ENCODE measurements around the gene ARHGAP9. TPM values are rescaled to one million over a fixed set of nuclear protein-coding genes. Genes with fewer than 3 reads are reported as not detected.
"Not testable (repeated sequence)": the region's sequence is repeated elsewhere in the genome, so short reads cannot be mapped to it uniquely, and the experiment has no call there.

Gene ARHGAP9
- total and polyA plus RNA-seq, 2 donors, result 2.9 to 5.2 TPM

DNA sequence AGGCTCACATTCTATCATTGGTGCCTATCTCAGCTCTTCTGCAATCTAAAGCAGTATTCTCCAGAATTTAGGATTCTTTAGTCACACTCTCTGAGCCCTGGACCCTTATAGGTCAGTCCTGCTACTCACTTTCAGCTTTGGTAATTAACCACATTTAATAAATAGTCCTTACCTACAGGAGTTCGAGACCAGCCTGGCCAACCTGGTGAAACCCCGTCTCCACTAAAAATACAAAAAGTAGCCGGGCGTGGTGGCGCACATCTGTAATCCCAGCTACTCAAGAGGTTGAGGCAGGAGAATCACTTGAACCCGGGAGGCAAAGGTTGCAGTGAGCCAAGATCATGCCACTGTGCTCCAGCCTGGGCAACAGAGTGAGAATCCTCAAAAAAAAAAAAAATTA, 34.0 kb upstream of the ARHGAP9 start:
- not testable (repeated sequence) for DNase-seq (ENCODE audit: extremely low spot score); H3K4me3 ChIP-seq (ENCODE audit: low read depth, low read length); H3K36me3 ChIP-seq (ENCODE audit: insufficient read depth); H3K27ac ChIP-seq (ENCODE audit: low read depth); H3K4me1 ChIP-seq (ENCODE audit: insufficient read depth)
- WGBS, result 98% methylated on average over 6 of the region's 6 CpGs

DNA sequence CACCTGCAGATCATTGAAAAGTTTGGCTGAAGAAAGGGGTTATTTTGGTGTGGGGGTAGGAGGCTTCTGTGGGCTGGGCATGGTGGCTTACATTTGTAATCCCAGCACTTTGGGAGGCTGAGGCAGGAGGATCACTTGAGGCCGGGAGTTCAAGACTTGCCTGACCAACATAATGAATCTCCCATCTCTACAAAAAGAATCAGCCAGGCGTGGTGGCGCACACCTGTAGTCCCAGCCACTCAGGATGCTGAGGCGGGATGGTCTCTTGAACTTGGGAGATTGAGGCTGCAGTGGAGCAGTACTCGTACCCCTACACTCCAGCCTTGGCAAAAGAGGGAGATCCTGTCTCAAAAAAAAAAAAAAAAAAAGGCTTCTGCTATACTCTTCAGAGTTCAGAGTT, 33.6 kb upstream of the ARHGAP9 start:
- Histone ChIP-seq H3K4me1 (ENCODE audit: insufficient read depth) (no peaks in the 10 kb centered on the region), H3K4me3 (ENCODE audit: low read depth, low read length) (no peak overlapping the region), H3K36me3 (ENCODE audit: insufficient read depth) (peaks cover 6% of the 10 kb centered on the region), H3K27ac (ENCODE audit: low read depth) (no peak overlapping the region)
- DNase-seq (ENCODE audit: extremely low spot score), result no peak
- 95% methylated on average over 5 of the region's 5 CpGs for WGBS

DNA sequence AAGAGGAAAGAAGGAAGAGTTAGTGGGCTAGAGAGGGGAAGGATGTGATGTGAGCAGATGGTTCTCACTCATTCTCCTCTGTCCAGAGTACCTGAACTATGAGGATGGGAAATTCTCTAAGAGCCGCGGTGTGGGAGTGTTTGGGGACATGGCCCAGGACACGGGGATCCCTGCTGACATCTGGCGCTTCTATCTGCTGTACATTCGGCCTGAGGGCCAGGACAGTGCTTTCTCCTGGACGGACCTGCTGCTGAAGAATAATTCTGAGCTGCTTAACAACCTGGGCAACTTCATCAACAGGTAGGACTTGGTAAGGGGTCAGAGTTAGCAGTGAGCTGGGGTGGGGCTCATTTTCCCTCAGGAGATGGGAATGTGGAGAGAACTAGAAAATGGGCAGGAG, 33.0 kb upstream of the ARHGAP9 start:
- H3K4me3 ChIP-seq (ENCODE audit: low read depth, low read length), result no peak overlapping the region
- no peak for DNase-seq (ENCODE audit: extremely low spot score)
- WGBS, result 91% methylated on average over 6 of the region's 6 CpGs
- H3K36me3 ChIP-seq (ENCODE audit: insufficient read depth), result peaks cover 6% of the 10 kb centered on the region
- H3K4me1 ChIP-seq (ENCODE audit: insufficient read depth), result no peaks in the 10 kb centered on the region
- H3K27ac ChIP-seq (ENCODE audit: low read depth), result no peak overlapping the region

DNA sequence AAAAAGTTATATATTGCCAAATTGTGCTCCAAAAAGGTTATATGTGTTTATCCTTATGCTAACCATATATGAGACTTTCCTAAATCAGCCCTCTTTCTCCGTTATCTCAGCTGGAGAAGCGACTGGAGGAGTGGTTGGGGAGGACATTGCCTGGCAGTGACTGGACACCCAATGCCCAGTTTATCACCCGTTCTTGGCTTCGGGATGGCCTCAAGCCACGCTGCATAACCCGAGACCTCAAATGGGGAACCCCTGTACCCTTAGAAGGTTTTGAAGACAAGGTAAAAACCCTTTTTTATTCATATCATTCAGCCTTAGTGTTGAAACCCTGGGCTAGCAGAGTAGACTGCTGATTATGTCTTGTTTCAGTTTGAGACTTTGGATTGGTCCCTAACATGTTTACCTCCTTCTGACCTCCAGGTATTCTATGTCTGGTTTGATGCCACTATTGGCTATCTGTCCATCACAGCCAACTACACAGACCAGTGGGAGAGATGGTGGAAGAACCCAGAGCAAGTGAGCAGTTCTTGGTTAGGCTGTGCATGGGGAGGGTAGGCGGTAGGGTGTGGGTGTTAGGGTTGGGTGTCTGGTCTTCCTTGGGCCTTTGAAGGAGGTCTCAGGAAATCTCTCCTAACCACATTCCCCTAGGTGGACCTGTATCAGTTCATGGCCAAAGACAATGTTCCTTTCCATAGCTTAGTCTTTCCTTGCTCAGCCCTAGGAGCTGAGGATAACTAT, 32.1 kb upstream of the ARHGAP9 start:
- no peak overlapping the region for H3K4me3 ChIP-seq (ENCODE audit: low read depth, low read length)
- H3K4me1 ChIP-seq (ENCODE audit: insufficient read depth), result no peaks in the 10 kb centered on the region
- peaks cover 6% of the 10 kb centered on the region for H3K36me3 ChIP-seq (ENCODE audit: insufficient read depth)
- no peak for DNase-seq (ENCODE audit: extremely low spot score)
- 93% methylated on average over 7 of the region's 7 CpGs for whole genome bisulfite sequencing
- H3K27ac ChIP-seq (ENCODE audit: low read depth), result no peak overlapping the region

DNA sequence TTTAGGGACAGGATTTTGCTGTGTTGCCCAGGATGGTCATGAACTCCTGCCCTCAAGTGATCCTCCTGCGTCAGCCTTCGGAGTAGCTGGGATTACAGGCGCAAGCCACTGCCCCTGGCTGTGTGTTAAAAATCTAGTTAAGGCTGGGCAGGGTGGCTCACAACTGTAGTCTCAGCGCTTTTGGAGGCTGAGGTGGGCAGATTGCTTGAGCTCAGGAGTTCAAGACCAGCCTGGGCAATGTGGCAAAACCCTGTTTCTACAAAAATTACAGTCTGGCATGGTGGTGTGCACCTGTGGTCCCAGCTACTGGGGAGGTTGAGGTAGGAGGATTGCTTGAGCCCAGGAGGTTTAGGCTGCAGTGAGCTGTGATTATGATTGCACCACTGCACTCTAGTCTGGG, 31.5 kb upstream of the ARHGAP9 start:
- Histone ChIP-seq H3K36me3 (ENCODE audit: insufficient read depth) (peaks cover 6% of the 10 kb centered on the region), H3K4me1 (ENCODE audit: insufficient read depth) (no peaks in the 10 kb centered on the region), H3K4me3 (ENCODE audit: low read depth, low read length) (no peak overlapping the region), H3K27ac (ENCODE audit: low read depth) (no peak overlapping the region)
- no peak for DNase-seq (ENCODE audit: extremely low spot score)
- WGBS, result 97% methylated on average over 4 of the region's 4 CpGs

DNA sequence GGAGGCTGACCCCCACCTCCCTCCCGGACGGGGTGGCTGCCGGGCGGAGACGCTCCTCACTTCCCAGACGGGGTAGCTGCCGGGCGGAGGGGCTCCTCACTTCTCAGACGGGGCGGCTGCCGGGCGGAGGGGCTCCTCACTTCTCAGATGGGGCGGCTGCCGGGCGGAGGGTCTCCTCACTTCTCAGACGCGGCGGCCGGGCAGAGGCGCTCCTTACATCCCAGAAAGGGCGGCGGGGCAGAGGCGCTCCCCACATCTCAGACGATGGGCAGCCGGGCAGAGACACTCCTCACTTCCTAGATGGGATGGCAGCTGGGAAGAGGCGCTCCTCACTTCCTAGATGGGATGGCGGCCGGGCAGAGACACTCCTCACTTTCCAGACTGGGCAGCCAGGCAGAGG, 28.1 kb upstream of the ARHGAP9 start:
- H3K27ac ChIP-seq (ENCODE audit: low read depth); H3K4me3 ChIP-seq (ENCODE audit: low read depth, low read length); DNase-seq (ENCODE audit: extremely low spot score); H3K4me1 ChIP-seq (ENCODE audit: insufficient read depth); H3K36me3 ChIP-seq (ENCODE audit: insufficient read depth): not testable (repeated sequence)
- 96% methylated on average over 22 of the region's 28 CpGs for WGBS

DNA sequence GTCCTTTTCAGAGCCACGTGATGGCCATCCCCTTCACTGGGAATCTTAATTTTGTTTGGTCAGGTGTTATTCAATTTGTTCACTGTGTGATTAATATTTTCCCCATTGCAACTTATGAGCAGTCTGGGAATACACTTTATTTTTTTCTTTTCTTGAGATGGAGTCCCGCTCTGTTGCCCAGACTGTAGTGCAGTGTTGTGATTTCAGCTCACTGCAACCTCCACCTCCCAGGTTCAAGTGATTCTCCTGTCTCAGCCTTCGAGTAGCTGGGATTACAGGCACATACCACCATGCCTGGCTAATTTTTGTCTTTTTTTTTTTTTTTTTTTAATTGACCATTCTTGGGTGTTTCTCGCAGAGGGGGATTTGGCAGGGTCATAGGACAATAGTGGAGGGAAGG, 26.9 kb upstream of the ARHGAP9 start:
- not testable (repeated sequence) for H3K36me3 ChIP-seq (ENCODE audit: insufficient read depth); H3K4me1 ChIP-seq (ENCODE audit: insufficient read depth); DNase-seq (ENCODE audit: extremely low spot score); H3K4me3 ChIP-seq (ENCODE audit: low read depth, low read length); H3K27ac ChIP-seq (ENCODE audit: low read depth)
- WGBS, result 97% methylated on average over 4 of the region's 4 CpGs

DNA sequence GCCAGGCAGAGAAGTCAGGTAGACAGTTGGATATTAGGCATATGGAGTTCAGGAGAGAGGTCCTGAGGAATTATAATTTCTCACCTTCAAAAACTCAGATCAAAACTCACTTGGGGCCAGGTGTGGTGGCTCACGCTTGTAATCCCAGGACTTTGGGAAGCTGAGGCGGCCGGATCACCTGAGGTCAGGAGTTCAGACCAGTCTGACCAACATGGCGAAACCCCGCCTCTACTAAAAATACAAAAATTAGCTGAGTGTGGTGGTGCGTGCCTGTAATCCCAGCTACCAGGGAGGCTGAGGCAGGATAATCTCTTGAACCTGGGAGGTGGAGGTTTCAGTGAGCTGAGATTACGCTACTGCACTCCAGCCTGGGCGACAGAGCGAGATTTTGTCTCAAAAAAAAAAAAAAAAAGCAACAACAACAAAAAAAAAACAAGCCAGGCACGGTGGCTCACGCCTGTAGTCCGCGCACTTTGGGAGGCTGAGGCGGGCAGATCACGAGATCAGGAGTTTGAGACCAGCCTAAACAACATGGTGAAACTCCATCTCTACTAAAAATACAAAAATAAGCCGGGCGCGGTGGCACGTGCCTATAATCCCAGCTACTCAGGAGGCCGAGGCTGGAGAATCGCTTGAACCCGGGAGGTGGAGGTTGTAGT, 22.8 kb upstream of the ARHGAP9 start:
- H3K4me3 ChIP-seq (ENCODE audit: low read depth, low read length); DNase-seq (ENCODE audit: extremely low spot score); H3K27ac ChIP-seq (ENCODE audit: low read depth); H3K4me1 ChIP-seq (ENCODE audit: insufficient read depth); H3K36me3 ChIP-seq (ENCODE audit: insufficient read depth): not testable (repeated sequence)
- 96% methylated on average over 22 of the region's 22 CpGs for WGBS

DNA sequence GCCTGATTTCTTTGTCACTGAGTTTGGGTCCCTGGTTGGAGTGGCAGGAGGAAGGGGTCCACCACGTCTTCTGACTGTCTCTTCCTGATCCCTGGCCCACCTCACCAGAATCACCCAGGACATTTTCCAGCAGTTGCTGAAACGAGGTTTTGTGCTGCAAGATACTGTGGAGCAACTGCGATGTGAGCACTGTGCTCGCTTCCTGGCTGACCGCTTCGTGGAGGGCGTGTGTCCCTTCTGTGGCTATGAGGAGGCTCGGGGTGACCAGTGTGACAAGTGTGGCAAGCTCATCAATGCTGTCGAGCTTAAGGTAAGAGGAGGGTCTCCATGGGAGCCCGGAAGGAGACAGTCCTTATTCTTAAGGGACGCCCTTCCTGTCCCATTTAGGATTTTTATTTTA, 20.5 kb upstream of the ARHGAP9 start:
- no peak for DNase-seq (ENCODE audit: extremely low spot score)
- Histone ChIP-seq H3K27ac (ENCODE audit: low read depth) (no peak overlapping the region), H3K4me3 (ENCODE audit: low read depth, low read length) (no peak overlapping the region), H3K4me1 (ENCODE audit: insufficient read depth) (no peaks in the 10 kb centered on the region), H3K36me3 (ENCODE audit: insufficient read depth) (peaks cover 1% of the 10 kb centered on the region)
- WGBS, result 96% methylated on average over 11 of the region's 11 CpGs

DNA sequence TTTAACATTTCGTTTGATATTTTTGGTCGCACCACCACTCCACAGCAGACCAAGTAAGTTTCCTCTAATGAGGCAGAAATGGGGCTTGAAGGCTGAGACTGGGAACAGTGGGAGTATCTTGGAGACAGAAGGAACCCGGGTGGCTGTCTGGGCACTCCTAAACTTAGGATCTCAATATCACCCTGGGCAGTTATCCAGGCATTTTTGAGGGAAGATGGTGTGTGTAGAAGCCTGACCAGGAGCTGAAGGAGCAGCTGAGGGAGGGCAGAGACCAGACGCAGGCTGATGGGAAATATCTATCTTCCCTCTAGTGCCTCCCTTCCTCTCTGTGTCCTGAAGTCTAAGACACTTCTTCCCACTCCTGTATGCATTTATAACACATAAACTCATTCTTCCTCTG, 18.9 kb upstream of the ARHGAP9 start:
- H3K4me1 ChIP-seq (ENCODE audit: insufficient read depth), result no peaks in the 10 kb centered on the region
- WGBS, result 92% methylated on average over 4 of the region's 4 CpGs
- H3K4me3 ChIP-seq (ENCODE audit: low read depth, low read length), result no peak overlapping the region
- H3K36me3 ChIP-seq (ENCODE audit: insufficient read depth), result peaks cover 1% of the 10 kb centered on the region
- DNase-seq (ENCODE audit: extremely low spot score), result no peak
- H3K27ac ChIP-seq (ENCODE audit: low read depth), result no peak overlapping the region

DNA sequence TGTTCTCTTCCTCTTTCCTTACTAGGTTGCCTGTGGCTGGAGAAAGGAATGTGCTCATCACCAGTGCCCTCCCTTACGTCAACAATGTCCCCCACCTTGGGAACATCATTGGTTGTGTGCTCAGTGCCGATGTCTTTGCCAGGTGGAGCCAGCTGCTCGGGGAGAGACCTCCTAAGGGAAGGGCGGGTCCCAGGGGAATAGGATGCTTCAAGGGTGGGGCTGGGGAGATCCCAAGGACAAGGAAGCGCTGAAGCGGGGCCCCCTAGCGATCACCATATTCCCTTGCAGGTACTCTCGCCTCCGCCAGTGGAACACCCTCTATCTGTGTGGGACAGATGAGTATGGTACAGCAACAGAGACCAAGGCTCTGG, 18.5 kb upstream of the ARHGAP9 start:
- no peak for DNase-seq (ENCODE audit: extremely low spot score)
- Histone ChIP-seq H3K36me3 (ENCODE audit: insufficient read depth) (peaks cover 1% of the 10 kb centered on the region), H3K4me1 (ENCODE audit: insufficient read depth) (no peaks in the 10 kb centered on the region), H3K4me3 (ENCODE audit: low read depth, low read length) (no peak overlapping the region), H3K27ac (ENCODE audit: low read depth) (no peak overlapping the region)
- WGBS, result 81% methylated on average over 9 of the region's 9 CpGs

DNA sequence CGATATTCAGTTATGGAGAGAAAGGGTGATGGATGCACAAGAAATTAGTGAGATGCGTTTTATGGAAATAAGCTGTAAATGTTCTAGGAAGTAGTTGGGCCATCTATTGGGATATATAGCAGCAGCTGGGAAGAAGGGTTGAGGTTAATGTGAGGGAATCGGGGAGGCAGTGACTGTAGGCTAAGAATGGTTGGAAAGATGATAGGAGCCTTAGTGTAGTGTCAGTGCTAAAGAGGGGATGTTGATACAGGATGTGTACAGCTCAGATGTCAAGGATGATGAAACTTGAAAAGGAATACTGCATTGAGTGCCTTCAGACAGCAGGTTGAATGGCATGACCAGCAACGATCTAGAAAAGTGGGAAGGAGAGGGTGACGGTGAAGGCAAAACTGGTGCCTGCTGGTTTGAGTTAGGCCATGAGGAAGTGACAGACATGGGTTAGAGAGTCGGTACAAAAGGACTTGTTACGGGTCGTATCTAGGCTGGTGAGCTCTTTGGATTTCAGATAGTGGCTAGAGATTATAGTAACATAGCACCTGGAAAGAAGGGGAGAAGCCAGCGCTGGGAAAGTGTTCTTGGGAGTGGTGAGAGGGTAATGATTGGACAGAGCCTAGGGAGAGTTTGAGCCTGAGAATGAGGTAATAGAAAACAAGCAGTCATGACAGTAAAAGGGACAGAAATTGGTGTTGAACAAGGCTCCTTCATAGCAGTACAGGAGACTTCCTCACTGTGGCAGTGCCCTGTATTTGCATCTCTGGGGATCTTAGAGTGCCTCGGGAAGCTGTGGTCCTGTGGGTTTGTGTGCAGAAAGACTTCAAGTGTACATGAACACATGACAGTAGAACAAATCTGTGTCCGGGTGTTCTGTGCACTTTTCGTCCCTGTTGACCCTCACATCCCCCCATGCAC, 17.8 kb upstream of the ARHGAP9 start:
- H3K36me3 ChIP-seq (ENCODE audit: insufficient read depth), result peaks cover 3% of the 10 kb centered on the region
- DNase-seq (ENCODE audit: extremely low spot score), result no peak

DNA sequence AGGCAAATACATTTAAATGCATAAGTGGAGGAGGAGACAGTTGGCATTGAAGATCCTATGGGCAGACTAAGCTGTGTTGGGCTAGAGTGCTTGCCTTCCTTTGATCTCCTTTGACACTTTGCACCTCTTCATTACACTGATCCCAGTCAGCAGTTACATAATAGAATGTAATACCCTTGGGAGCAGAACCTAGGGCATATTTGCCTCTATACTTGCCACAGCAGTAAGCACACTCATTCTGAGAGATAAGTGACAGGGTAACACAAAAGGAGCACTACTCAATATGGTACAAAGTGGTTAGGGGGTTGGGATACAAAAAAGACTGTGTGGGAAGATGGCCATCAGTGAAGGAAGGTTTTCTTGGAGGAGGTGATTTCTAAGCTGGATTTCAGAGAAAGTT, 17.2 kb upstream of the ARHGAP9 start:
- H3K4me1 ChIP-seq (ENCODE audit: insufficient read depth), result no peaks in the 10 kb centered on the region
- DNase-seq (ENCODE audit: extremely low spot score), result no peak
- no peak overlapping the region for H3K4me3 ChIP-seq (ENCODE audit: low read depth, low read length)
- H3K27ac ChIP-seq (ENCODE audit: low read depth), result no peak overlapping the region
- H3K36me3 ChIP-seq (ENCODE audit: insufficient read depth), result peaks cover 2% of the 10 kb centered on the region

More for the DNA sequence above, 17.8 kb upstream of the ARHGAP9 start:
- H3K4me1 ChIP-seq (ENCODE audit: insufficient read depth), result no peaks in the 10 kb centered on the region
- H3K27ac ChIP-seq (ENCODE audit: low read depth), result no peak overlapping the region
- H3K4me3 ChIP-seq (ENCODE audit: low read depth, low read length), result no peak overlapping the region
- WGBS, result 93% methylated on average over 12 of the region's 12 CpGs
